CD4-positive, alpha-beta T cell (primary cell): ENCODE measurements around the gene UNC13A. TPM values are rescaled to one million over a fixed set of nuclear protein-coding genes. Genes with fewer than 3 reads are reported as not detected.

Experiments
- ATAC-seq: fragments of 200-7000 bp; cut with Tn5 transposase; one replicate; pipeline ENCODE4 v1.10.0; 2022; ENCODE audit warnings: mild to moderate bottlenecking; ENCODE audit not compliant: poor library complexity
- CTCF ChIA-PET: fragments of 350-600 bp; sonication (Branson Sonifier 250); formaldehyde crosslinking; loops from one replicate; lab custom pipeline; 2021; ENCODE audit warnings: antibody characterized with exemption, inconsistent platforms; lab: Charles Lee
- POLR2A ChIA-PET: fragments of 350-600 bp; sonication (Branson Sonifier 250); formaldehyde crosslinking; loops from one replicate; lab custom pipeline; 2021; ENCODE audit warnings: antibody characterized with exemption, inconsistent platforms; lab: Charles Lee
- DNase-seq, 14 experiments: peaks; one replicate each; pipeline ENCODE4 v3.0.0-alpha.2; 2013 to 2020; ENCODE audit warnings: mixed read lengths in 2 of 14
- H3K27ac ChIP-seq, 2 donors: one replicate each; pipeline versions ENCODE4 v1.5.1 to v1.7.0; 2013; ENCODE audit warnings: low read length in 2 of 2, low read depth in 1 of 2, mild to moderate bottlenecking in 1 of 2
- H3K27me3 ChIP-seq, 2 experiments: 1 replicate in 1 of 2; 2 replicates in 1 of 2; pipeline versions ENCODE4 v1.6.1 to v1.7.0; 2013; ENCODE audit warnings: low read length in 2 of 2, control low read depth in 1 of 2, mild to moderate bottlenecking in 1 of 2, moderate library complexity in 1 of 2; ENCODE audit not compliant: insufficient read depth in 2 of 2, control insufficient read depth in 1 of 2
- H3K36me3 ChIP-seq: one replicate; pipeline ENCODE4 v1.6.1; 2013; ENCODE audit warnings: low read length, control low read depth; ENCODE audit not compliant: insufficient read depth
- H3K4me1 ChIP-seq: one replicate; pipeline ENCODE4 v1.6.1; 2013; ENCODE audit warnings: low read length, control low read depth; ENCODE audit not compliant: insufficient read depth
- H3K4me3 ChIP-seq: one replicate; pipeline ENCODE4 v1.5.1; 2013; ENCODE audit warnings: mild to moderate bottlenecking, low read length, moderate library complexity
- H3K9me3 ChIP-seq, 2 experiments: 1 replicate in 1 of 2; 2 replicates in 1 of 2; pipeline versions ENCODE4 v1.6.1 to v1.7.0; 2013; ENCODE audit warnings: low read length in 2 of 2, mild to moderate bottlenecking in 2 of 2, control low read depth in 1 of 2, moderate library complexity in 1 of 2; ENCODE audit not compliant: control insufficient read depth in 1 of 2, insufficient read depth in 1 of 2
- H3K27ac Mint-ChIP-seq: one replicate; pipeline ENCODE4 v1.8.0; 2020; ENCODE audit warnings: mixed read lengths
- H3K27me3 Mint-ChIP-seq: one replicate; pipeline ENCODE4 v1.8.0; 2021; ENCODE audit warnings: mixed read lengths
- H3K36me3 Mint-ChIP-seq: one replicate; pipeline ENCODE4 v1.8.0; 2021; ENCODE audit warnings: low read depth, mixed read lengths
- H3K4me1 Mint-ChIP-seq: one replicate; pipeline ENCODE4 v1.8.0; 2021; ENCODE audit warnings: low read depth, mixed read lengths
- H3K4me3 Mint-ChIP-seq: one replicate; pipeline ENCODE4 v1.8.0; 2020; ENCODE audit warnings: mild to moderate bottlenecking, mixed read lengths
- H3K9me3 Mint-ChIP-seq: one replicate; pipeline ENCODE4 v1.8.0; 2020; ENCODE audit warnings: mixed read lengths
- CTCF ChIP-seq: fragments of 200-600 bp; IDR thresholded peaks from one replicate; pipeline ENCODE4 v1.8.0; 2022; ENCODE audit warnings: antibody characterized with exemption, mild to moderate bottlenecking
- intact Hi-C, 2 experiments: fragments of 100-400 bp; cut with DNase I in 1 of 2; cut with micrococcal nuclease in 1 of 2; formaldehyde crosslinking; loops; one replicate each; pipeline versions ENCODE4 v1.15.1 to v1.9.0; 2023 to 2025; cut with DNase I, micrococcal nuclease
- total RNA-seq, 174 experiments: library from RNA in 2 of 174; stranded (reverse) in 2 of 174; gene quantifications; one replicate each; pipeline ENCODE4 v1.2.3 and lab custom pipeline; 2021 to 2026

UNC13A gene
- total RNA-seq, 2 experiments from 2014 or later = 0.11 to 0.14 TPM

GRCh38 chr19:17734146-17734545 is 46.0 kb upstream of the UNC13A start:
- Histone ChIP-seq H3K27ac (no peak overlapping the region), H3K4me1 (peaks cover 4% of the 10 kb centered on the region), H3K36me3 (peaks cover 61% of the 10 kb centered on the region), H3K27me3 (no peaks in the 10 kb centered on the region), H3K9me3 (no peaks in the 10 kb centered on the region), H3K4me3 (no peak overlapping the region)
- Mint-ChIP-seq H3K27me3 (no peaks in the 10 kb centered on the region), H3K36me3 (peaks cover 66% of the 10 kb centered on the region), H3K9me3 (no peaks in the 10 kb centered on the region), H3K27ac (no peak overlapping the region), H3K4me1 (peaks cover 25% of the 10 kb centered on the region), H3K4me3 (no peak overlapping the region)
- DNase-seq = no peak
- no peak for ATAC-seq
- POLR2A ChIA-PET = interaction anchor here (1.3 kb wide), 1 partner anchor 125 kb away, joined by 4 read pairs; the partner anchor contains the start of gene RPL18A
- CTCF ChIA-PET = no interaction called here
- intact Hi-C loops = no loop called here
- TF ChIP-seq CTCF = no peak

GRCh38 chr19:17733127-17733526 is 45.0 kb upstream of the UNC13A start:
- Mint-ChIP-seq H3K27ac (no peak overlapping the region), H3K4me1 (peaks cover 25% of the 10 kb centered on the region), H3K4me3 (no peak overlapping the region), H3K36me3 (peaks cover 73% of the 10 kb centered on the region), H3K9me3 (no peaks in the 10 kb centered on the region), H3K27me3 (no peaks in the 10 kb centered on the region)
- Histone ChIP-seq H3K27ac (no peak overlapping the region), H3K4me3 (no peak overlapping the region), H3K36me3 (peaks cover 68% of the 10 kb centered on the region), H3K9me3 (no peaks in the 10 kb centered on the region), H3K27me3 (no peaks in the 10 kb centered on the region), H3K4me1 (peaks cover 3% of the 10 kb centered on the region)
- ChIA-PET POLR2A (interaction anchor here (1.3 kb wide), 1 partner anchor 126 kb away, joined by 4 read pairs; the partner anchor contains the start of gene RPL18A), CTCF (no interaction called here)
- DNase-seq (no peak), ATAC-seq (no peak)
- TF ChIP-seq CTCF = no peak
- intact Hi-C loops = no loop called here

GRCh38 chr19:17727843-17728242 is 39.7 kb upstream of the UNC13A start:
- no peak overlapping the region for H3K27ac ChIP-seq
- H3K4me1 ChIP-seq = peaks cover 5% of the 10 kb centered on the region
- no peaks in the 10 kb centered on the region for H3K27me3 Mint-ChIP-seq
- no peaks in the 10 kb centered on the region for H3K9me3 ChIP-seq
- H3K4me3 Mint-ChIP-seq = no peak overlapping the region
- H3K36me3 Mint-ChIP-seq = peaks cover 62% of the 10 kb centered on the region
- H3K36me3 ChIP-seq = peaks cover 75% of the 10 kb centered on the region
- POLR2A ChIA-PET = no interaction called here
- no peak for TF ChIP-seq CTCF
- peaks cover 25% of the 10 kb centered on the region for H3K4me1 Mint-ChIP-seq
- no peaks in the 10 kb centered on the region for H3K9me3 Mint-ChIP-seq
- CTCF ChIA-PET = no interaction called here
- no peak for ATAC-seq
- intact Hi-C loops = no loop called here
- no peak overlapping the region for H3K27ac Mint-ChIP-seq
- no peak for DNase-seq
- H3K27me3 ChIP-seq = no peaks in the 10 kb centered on the region
- H3K4me3 ChIP-seq = no peak overlapping the region
